Ramos (cell line): ENCODE data around the gene IL10.

Experiments
- in situ Hi-C: fragments of 300-500 bp; cut with MboI; formaldehyde crosslinking; loops from one replicate; pipeline ENCODE4 v1.14.3; 2022; ENCODE audit warnings: low sequenced_read_pairs; ENCODE audit not compliant: unreplicated experiment

The IL10 gene

DNA sequence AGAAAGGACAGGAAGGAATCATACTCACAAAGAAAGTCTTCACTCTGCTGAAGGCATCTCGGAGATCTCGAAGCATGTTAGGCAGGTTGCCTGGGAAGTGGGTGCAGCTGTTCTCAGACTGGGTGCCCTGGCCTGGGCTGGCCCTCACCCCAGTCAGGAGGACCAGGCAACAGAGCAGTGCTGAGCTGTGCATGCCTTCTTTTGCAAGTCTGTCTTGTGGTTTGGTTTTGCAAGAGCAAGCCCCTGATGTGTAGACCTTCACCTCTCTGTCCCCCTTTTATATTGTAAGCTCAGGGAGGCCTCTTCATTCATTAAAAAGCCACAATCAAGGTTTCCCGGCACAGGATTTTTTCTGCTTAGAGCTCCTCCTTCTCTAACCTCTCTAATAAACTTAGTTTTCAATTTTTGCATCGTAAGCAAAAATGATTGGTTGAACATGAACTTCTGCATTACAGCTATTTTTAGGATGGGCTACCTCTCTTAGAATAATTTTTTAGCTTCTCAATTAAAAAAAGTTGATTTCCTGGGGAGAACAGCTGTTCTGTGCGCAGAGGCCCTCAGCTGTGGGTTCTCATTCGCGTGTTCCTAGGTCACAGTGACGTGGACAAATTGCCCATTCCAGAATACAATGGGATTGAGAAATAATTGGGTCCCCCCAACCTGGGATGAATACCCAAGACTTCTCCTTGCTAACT lies at the start of gene IL10:
TSS of gene IL10 (minus strand) at position 252 of the 695 bp plus-strand sequence. CDS start at position 193, 59 bp downstream.
- in situ Hi-C loops = no loop called here

DNA sequence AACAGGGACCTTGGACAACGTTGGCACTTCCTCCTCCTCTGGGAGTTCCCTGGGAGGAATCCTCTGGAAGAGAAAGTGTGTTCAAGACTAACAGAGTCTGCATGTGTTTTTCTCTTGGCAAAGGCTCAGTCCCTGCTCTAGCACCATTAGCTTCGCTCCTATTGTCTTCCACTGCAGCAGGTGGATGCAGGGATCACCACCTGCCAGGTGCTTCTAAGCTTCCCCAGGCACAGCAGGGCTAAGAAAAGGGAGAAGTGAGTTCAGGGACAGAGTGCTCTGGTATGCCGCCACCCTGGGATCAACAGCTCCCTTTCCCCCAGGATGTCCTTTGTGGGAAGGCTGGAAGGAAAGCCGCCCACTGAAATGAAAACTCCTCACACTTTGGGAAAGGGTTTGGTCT lies 49.2 kb upstream of the IL10 start:
- in situ Hi-C loops = no loop called here

DNA sequence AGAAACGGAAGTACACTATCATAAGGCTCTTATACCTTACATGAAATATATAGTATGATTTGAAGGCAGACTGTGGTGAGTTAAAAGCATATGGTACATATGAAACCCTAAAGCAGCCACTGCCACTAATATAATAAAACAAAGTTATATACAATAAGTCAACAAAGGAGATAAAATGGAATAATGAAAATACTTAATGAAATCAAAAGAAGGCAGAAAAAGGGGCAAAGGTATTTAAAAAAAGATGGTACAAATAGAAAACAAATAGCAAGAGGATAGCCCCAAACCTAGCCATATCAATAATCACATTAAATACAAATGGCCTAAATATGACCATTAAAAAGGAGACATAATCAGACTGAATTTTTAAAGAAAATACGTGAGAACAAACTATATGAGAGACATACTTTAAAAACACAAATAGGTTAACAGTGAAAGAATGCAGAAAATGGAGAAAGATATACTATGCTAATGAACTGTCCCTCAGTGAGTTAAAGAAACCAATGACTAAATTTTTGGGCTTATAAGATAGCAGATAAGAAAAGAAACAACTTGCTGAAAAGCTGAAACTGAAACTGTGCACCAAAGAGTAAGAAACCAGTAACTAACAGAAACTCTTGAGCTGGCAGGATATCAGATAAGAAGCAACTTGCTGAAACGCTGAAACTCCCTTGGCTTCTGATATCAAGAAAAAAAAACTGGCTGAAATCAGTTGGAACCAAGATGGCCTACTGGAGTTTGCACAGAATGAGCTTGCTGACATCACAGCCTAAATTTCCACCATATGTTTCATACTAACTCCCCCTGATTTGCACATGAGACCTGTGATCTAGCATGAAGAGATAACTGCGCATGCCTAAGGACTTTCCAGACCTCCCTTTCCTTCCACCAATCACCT lies 44.3 kb upstream of the IL10 start:
- in situ Hi-C loops = no loop called here

DNA sequence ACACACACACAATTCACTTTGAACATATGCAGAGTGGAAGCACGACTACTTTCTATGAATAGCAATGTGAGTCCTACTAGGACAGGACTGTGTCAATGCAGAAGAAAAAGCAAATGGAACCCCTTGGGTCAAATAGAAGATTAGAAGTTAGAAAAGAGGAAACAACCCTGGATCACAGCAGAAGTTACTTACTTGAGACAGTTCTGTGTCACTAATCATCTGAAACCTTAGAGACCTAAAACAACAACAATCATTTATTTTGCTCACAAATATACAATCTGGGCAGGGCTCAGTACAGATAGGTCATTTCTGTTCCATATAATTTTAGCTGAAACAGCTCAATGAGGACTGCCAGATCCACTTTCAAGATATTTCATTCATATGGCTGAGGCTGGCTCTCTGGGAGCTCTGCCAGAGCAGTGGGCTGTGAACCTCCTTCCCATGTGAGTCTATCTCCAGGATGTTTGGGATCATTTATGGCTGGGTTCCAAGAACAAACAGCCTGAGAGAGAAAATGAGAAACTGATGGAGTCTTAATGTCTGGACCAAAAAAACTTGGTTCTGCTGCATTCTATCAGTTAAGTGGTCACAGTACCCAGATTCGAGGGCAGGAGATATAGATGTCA lies 42.5 kb upstream of the IL10 start:
- in situ Hi-C loops = loop anchor here (5.0 kb wide), 1 partner anchor 78 kb away; no protein-coding TSS in a partner anchor

DNA sequence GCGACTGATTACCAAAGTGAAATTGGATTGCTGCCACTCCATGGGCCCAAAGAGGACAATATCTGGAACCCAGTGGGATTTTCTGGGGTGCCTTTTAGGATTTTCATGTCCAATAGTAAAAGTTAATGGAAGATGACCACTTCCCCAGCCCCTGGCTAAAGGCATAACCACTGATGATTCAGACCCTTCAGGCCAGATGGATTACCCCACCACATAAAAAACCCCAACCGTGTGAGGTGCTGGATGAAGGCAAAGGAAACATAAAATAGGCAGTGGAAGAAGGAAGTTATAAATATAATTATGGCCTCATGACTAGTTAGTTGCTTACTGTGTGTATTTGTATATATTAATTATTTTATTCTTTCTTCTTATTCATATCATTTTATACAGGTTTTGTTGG lies 40.2 kb upstream of the IL10 start:
- in situ Hi-C loops = loop anchor here (5.0 kb wide), 1 partner anchor 75 kb away; no protein-coding TSS in a partner anchor

DNA sequence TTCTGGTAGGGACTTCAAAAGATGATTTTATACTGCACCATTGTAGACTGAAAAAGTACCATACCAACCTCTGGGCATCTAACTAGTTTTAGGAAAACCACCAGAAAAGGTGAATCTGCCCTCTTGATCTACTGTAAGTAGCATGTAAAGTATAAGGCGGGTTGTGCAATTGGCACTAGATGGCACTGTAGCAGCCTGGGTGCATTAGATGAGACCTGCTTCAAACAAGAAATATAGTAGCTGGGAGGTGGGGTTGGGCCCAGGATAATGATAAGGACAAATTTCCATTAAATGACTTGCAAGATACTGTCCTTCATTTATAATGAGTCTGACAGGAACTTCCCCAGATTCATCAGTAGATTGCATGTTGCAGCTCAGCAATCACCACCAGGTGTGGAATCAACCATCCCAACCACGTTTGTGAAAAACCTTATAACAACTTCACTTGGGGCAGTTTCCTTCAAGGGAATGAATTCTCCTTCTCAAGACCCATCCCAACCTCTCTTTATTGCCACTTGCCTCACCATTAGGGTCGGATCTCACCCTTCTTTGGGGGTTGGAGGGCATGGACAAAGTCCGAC lies 37.3 kb upstream of the IL10 start:
- in situ Hi-C loops = loop anchor here (5.0 kb wide), 1 partner anchor 72 kb away; no protein-coding TSS in a partner anchor

DNA sequence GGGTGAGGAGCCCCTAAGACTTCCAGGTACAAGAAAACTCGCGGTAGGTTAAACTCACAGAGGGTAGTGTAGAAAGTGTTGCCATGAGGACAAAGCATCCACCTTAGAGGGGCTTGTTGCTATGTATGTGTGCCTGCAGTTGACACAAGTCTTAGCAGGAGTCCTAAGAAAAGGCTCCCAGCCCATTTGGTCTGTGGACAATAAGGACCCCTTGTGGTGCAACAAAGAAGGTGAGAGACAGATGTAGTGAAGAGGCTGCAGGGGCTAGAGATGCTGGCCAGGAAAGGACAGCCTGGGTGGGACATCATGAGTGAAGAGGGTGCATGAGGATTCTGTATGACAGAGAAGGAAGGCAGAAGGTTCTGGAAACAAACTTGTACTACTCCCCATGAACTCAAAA lies 36.3 kb upstream of the IL10 start:
- in situ Hi-C loops = no loop called here

DNA sequence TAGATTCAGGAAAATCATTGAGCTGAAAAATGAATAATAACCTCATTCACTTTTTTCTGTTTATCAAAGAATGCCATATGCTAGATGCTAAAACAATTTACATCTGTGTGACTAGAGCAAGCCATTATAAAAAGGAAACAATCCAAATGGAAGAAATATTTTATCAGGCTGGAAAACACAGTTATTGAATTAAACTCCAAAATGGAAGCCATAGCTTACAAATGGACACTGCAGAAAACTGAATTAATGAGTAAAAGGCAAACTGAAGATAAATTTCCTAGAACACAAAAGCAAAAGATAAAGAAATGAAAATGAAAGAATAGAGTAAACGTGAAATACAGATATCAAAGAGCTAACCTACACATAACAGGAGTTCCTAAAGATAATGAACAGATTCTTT lies 33.1 kb upstream of the IL10 start:
- in situ Hi-C loops = no loop called here

DNA sequence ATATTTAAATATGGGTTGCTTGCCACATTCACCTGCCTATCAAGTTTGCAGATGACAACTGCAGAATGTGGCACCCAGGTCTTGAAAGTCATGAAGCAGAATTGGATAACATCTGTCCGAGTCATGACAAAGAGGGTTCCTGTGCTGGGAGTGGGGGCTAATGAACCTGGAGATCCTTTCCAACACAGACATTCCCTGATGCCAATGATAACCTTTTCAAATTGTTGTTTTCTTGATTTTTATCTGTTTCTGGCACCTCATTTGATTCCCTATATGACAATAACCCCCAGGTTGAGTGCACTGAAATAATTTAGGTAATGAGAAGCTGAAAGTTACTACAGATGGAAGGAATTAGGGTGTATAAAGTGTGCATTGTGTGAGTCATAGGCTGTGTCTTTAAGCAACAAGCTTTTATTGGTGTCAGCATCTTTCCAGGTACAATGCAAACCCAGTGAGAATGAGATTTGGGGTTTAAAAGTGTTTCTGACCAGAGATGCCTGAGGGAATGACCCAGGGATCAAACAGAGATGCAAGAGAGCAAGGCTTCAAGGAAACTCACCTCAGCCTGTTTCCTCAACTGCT lies 32.0 kb upstream of the IL10 start:
- in situ Hi-C loops = no loop called here

DNA sequence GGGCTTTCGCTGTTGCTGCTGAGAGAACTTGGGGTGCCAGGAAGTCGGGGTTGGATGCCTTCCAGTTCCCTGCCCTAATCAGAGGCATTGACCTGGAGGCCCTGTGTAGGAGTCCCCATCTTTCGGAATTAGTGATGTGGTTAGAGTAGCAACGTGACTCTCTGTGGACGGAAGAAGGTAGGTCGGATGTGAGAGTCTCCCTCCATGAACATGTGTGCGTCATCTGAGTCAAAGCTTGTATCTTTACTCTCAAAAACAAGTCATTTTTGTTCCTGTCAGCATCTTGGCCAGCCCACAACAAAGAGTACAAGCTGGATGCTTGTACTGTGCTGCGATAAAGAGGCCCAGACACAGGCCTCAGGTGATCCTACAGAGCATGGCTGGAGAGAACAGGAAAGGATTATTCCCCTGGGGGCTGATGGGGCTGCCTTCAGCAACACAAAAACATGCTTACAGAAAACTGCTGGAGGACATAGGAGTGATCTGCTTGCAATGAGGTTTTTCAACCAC lies 31.0 kb upstream of the IL10 start:
- in situ Hi-C loops = no loop called here

DNA sequence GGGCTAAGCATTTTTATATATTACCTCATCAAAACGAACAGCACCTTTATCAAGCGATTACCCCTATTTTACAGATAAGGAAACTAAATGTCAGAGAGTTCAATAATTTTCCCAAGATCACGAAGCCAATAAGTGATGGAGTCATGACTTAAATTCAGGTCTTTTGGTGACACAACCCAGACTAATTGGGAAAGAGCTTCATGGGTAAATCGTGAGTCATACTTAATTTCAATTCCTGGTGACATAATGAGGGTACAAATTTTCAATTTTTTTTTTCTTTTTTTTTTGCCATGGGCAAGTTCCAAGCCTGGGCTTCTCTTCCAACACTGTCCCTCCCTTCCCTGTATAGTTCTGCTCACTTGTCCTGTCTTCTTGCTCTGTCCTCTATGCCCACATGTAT lies 30.1 kb upstream of the IL10 start:
- in situ Hi-C loops = no loop called here

DNA sequence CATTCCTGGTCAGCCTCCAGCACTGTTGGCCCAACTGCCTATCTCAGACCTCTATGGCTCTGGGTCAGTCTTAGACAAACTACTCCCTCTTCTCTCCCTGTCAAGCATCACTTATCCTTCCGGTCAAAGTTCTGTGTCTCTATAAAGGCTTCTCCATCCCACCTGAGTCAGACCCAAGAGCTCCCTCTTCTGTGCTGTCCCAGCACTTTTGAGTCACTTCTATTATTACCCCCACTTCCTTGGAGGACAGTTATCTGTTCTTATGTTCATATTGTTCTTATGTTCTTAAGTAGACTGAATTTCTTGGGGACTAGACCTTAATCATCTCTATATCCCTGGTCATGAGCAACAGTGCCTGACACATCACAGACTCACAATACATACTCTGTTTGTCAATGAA lies 29.2 kb upstream of the IL10 start:
- in situ Hi-C loops = no loop called here

DNA sequence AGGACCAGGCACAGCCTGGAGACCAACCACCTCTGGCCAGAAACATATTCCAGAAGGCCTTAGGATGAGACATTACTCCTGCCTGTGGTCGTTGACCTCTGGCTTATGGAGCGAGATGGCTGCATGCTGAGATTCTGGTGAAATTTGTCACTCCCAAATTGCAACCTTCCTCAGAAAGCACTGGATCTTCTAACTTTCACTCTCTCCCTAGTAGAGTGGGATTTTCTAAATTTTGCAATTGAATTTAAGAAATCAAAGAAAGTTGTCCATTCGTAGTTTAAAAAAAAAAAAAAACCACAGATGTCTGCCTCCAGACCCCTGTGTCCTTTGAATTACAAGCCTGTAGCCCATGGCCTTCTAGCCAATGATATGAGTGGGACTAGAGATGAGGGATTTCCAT lies 28.6 kb upstream of the IL10 start:
- in situ Hi-C loops = no loop called here

DNA sequence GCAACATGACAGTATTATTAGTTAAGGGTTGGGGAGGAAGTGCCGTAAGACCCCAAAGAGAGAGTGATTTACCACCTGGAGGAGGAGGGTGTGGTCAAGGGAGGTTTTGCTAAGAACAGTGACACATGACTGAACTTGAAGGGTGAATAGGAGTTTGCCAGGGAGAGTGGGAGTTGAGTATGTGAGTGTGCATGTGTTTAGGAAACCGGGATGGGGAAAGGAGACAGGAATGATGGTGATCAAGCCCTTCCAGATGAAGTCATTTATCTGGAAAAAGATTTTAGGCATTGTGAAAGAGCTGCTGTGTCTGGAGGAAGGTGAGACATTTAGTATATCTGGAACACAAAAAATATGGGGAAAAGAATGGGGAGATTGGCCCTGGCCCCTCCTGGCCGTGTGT lies 28.1 kb upstream of the IL10 start:
- in situ Hi-C loops = no loop called here

DNA sequence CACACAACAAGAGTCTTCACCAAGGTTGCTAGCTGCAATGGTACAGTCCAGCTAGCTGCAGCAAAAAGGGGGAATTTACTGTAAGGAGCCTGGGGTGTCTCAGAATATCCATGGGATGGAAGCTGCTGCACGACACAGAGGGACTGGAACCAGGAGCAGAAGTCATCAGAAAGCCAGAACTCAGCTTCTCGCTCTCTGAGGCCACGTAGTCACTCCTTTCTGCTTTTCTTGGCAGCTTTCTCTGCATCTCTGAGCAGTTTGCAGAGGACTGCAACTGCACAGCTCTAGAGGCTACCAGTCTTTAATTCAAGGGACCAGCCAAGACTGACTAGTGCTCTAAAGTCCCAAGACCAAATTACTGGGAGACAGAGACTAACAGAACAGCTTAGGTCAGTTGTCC lies 27.0 kb upstream of the IL10 start:
- in situ Hi-C loops = no loop called here

DNA sequence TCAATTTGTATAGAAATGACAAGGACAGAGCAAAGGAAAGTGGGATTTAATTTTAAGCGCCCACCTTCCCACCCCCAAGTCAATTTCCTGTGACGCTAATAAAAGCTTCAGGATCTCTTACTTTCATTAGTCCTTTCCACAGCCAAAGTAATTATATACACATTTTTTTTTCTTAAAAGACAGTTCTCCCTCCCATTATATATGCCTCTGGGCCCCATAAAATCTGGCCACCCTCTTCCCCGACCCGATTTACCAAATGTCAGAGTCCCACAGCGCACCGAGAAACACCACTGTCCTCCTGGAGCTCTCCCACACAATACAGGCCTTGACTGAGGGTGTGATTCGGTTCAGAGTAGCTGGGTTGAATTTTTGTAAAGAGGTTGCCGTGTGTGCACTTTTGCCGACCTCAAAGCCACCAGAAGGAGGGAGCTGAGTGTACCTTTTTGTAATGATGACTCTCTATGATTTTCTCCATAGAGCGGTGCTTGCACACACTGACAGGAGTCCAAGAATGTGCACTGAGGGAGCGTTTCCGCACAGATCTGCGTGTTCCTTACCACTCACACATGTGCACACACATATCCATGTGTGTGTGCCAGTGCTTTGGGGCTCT lies 26.2 kb upstream of the IL10 start:
- in situ Hi-C loops = no loop called here

DNA sequence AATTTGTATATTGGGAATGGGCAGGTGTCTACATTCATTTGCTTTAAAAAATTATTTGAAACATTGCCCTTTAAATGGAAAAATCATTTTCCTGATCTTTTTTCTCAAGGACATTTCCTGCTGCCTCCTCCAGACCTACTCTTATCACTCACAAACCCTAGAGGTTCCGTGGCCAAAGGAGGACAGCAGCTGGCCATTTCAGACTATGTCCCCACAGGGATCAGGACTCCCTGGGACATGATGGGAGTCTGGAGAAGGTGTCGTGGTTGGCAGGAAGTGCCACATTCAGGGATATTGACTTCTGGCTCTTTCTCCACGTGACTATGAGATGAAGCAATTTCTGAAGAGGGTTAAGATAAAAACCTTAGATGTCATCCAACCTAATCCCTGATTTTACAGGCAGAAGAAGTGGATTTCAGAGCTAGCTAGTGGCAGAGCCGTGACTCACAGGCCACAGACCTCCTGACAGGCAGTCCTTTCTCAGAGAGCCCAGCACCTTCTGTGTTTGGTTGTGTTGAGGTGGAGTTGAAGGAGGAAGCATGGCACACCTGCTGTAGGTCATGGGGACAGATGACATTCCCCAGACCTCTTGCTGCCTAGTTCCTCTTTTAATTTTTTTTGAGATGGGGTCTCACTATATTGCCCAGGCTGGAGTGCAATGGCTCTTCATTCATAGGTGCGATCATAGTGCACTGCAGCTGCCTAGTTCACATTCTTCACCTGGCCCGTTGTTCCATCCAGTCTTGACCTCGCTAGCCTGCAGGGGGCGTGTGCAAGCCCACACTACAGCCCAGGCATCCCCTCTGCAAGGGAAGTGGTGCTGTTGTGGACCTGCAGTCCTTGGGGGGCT lies 25.5 kb upstream of the IL10 start:
- in situ Hi-C loops = no loop called here

DNA sequence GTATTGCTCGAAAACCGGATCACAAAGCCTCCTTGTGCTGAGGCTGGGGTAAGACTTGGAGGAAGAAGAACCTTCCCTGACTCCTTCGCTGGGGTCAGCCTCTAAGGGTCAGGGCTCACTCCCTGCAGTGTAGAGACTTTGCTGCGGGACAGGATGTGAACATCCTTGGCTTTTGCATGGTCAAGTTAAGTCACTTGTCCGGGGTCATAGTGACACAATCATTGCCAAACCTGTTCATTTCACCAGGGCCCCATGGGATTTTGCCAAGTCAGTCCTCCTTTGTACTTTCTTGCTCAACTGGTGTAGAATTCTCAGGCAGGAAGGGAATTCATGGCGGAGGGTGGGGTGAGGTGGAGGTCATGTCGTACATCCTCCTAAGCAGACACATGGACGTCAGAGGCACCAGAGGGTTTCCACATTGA lies 24.7 kb upstream of the IL10 start:
- in situ Hi-C loops = no loop called here

DNA sequence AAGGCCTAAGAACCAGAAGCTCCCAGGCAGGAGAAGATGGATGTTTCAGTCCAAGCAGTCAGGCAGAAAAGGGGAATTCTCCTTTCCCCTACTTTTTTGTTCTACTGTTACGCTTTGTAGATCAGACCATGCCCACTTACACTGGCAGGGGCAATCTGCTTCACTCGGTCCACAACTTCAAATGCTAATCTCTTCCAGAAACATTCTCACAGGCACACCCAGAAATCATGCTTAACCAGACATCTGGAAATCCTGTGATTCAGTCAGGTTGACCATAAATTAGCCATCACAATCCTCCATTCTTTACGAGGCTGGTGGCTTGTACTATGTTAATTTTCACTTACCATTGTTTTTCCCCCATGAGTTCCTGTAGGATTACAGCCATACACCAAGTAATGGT lies 23.8 kb upstream of the IL10 start:
- in situ Hi-C loops = no loop called here
